ENCODE data around the gene CACNB1.
"Not testable (repeated sequence)": the region's sequence is repeated elsewhere in the genome, so short reads cannot be mapped to it uniquely, and the experiment has no call there.

The CACNB1 gene

DNA sequence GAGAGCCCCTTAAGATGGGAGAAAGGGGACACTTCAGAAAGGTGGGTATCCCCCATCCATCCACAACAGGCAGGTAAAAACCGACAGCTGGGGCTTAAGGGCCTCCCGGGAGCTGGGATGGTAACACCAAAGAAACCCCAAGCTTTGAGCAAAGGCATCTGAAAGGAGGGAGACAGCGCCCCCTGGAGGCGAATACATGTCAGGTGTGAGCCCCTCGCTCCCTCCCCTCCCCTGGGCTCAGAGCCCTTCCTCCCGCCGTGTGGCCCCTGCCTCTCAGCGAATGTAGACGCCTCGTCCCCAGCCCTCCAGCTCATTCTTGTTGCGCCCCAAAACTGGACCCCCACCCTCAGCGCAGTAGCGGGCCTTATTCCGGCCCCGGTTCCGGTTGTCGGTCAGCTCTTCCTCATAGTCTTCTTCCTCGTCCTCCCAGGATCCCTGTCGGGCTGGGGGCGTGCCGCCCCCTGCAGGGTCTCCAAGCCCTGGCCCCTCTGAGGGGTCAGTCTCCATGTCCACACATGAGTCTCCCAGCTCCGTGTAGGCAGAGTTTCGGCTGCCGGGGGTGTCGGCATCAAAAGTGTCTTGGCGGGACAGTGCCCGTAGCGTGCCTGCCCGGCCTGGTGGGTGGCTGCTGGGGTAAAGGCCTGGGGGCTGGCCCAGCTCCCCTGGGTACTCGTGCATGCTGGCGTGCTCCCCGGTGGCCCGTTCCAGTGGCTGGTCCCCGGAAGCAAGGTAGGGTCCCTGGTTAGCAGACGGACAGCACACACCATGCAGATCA is 22.4 kb downstream of the CACNB1 start:
- peak; percentile 63 to 73 for DNase-seq (ENCODE audit: low read depth in 2 of 2)

GRCh38 chr17:39173526-39174274 is 23.8 kb downstream of the CACNB1 start:
- no peak for DNase-seq (ENCODE audit: low read depth in 2 of 2)

DNA sequence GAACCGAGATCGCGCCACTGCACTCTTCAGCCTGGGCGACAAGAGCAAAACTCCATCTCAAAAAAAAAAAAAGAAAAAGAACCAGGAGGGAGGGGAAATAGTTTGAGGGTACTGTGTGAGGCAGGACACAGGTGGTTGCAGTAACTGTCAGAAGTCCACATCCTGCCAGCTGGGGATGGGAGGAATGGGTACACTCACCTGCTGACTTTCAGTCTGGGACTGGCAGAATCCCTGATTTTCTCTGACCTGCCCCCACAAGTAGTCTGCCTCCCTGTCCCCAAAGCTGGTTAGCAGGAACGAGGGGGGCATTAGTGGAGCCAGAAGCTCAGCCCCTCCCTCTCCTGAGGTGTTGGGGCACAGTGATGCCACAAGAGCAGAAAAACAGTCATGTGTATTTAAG is 24.4 kb downstream of the CACNB1 start:
- DNase-seq (ENCODE audit: low read depth in 2 of 2), result no peak

DNA sequence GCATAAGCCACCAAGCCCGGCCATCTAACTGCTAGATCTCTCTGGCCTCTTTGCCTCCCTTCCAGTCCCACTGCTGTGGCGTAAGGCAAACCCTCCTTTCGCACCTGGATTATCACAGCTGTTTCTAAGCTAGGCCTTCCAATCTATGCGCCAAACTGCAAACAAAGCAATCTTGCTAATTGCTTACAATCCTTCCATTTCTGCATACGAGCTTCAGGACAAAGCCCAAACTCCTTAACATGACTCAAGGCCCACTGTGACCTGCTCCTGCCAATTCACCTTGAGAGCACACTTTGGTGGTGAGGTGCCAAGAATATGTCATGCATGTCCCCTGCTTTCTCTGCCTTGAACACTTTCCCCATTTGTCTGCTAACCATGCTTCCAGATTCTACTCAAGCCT is 25.5 kb downstream of the CACNB1 start:
- DNase-seq (ENCODE audit: low read depth in 2 of 2), result no peak

DNA sequence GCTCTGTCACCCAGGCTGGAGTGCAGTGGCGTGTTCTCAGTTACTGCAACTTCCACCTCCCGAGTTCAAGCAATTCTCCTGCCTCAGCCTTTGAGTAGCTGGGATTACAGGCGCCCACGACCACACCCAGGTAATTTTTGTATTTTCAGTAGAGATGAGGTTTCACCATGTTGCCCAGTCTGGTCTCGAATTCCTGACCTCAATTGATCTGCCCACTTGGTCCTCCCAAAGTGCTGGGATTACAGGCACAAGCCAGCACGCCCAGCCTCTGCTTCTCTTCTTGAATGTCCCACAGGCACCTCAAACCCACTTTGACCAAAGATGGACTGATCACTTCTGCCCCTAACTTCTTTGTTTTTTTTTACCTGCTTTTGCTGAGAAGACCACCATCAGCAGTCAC is 26.9 kb downstream of the CACNB1 start:
- no peak for DNase-seq (ENCODE audit: low read depth in 2 of 2)

DNA sequence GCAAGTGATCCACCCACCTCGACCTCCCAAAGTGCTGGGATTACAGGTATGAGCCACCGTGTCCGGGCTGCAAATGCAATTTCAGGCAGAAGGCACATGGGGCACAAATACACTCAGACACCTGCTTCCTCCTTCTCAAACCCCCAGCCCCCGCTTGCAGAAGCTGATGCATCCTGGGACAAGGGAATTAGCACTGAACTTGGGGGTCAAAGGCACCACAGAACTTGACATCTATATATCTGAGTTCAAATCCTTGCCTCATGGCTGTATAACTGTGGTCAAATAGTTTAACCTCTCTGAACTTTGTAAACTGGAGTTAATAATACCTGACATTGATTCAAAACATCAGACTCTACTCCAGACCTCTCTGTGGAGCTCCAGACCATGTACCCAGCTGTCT is 27.4 kb downstream of the CACNB1 start:
- DNase-seq (ENCODE audit: low read depth in 2 of 2), result no peak

GRCh38 chr17:39169518-39169917 is 28.0 kb downstream of the CACNB1 start:
- DNase-seq (ENCODE audit: low read depth in 2 of 2), result no peak

DNA sequence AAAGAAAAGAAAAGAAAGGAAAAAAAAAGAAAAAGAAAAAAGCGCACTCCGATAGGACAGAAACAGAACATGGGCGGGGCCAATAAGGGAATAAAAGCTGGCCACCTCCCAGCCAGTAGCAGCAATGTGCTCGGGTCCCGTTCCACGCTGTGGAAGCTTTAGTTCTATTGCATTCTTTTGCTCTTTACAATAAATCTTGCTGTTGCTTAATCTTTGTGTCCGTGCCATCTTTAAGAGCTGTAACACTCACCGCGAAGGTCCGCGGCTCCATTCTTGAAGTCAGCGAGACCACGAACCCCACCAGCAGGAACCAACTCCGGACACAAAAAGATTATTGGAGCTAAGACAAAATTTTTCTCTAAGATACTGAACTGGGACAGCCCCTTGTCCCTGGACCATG is 28.4 kb downstream of the CACNB1 start:
- DNase-seq (ENCODE audit: low read depth in 2 of 2), result no peak

- not testable (repeated sequence) for DNase-seq (ENCODE audit: low read depth in 2 of 2)
These were observed 29.0 kb downstream of the CACNB1 start for GRCh38 chr17:39168503-39168902.

DNA sequence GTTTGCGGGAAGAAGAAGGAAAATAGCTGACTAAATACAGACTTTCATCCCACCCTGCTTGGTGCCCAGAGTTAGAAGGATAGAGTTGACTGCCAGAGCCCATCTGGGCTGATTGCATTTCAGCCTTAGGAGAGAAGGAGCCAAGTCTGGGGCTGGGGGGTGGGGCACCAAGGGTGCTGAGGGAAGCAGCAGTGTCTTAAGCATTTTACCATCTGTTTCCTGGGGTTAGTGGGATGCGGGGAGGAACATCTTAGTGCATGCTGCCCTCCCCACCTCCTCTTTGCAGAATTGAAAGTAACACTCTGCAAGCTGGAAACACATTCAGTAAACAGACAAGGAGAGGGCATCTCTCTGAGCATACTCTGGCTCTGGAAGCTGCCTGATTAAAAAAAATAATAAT is 30.0 kb downstream of the CACNB1 start:
- no peak for DNase-seq (ENCODE audit: low read depth in 2 of 2)

- DNase-seq (ENCODE audit: low read depth in 2 of 2), result no peak
These were observed 30.8 kb downstream of the CACNB1 start for GRCh38 chr17:39166437-39167335.

GRCh38 chr17:39165841-39166349 is 31.6 kb downstream of the CACNB1 start, which contains the start of gene ARL5C:
TSS of gene ARL5C (minus strand) at chr17:39166161. CDS start at chr17:39165760, 401 bp downstream.
- no peak for DNase-seq (ENCODE audit: low read depth in 2 of 2)

DNA sequence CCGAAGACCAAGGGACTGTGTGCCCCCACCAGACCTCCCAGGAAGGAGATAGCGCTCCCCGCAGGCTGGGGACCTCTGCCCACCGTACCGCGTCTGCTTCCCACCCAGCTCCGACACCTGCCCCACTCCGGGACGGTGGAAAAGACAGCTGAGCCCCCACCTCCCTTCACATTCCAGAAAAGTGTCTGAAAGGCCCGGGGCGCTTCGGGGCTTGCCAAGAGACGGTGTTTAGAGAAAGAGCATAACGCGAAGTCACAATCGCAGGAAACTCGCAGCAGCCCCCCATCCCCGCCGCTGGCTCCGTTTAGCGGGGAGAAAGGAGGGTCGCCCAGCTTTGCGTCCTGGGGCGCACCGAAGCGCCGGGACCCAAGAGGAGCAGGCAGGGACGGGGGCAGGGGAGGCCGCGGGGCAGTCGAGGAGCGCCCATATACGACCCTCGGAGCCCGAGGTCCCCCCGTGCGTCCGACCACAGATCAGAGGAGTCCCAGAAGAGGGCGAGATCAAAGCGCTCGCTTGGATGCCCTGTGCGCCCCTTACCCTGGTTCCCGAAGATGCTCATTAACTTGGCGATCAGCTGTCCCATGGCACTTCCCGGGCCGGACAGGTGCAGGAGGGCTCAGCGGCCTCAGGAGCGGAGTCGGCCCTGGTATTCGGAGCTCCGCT is 32.2 kb downstream of the CACNB1 start:
- no peak for DNase-seq (ENCODE audit: low read depth in 2 of 2)

- peak; percentile 63 to 68 for DNase-seq (ENCODE audit: low read depth in 2 of 2)
These were observed 32.8 kb downstream of the CACNB1 start for GRCh38 chr17:39164675-39165143.

DNA sequence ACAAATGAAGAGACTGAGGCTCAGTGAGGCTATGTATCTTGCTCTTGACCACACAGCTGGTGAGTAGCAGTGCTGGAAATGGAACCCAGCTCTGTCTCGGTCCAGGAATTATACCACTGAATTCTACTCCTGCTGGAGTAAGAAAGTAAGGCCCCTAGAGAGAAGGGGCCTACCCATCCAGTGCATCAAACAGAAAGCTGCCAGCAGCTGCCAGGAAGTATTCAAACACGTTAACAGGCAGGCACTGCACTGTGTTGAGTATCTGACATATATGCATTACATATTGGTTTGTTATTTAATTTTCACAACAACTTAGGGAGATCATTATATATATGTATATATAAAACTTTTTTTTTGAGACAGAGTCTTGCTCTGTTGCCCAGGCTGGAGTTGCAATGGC is 35.5 kb downstream of the CACNB1 start:
- no peak for DNase-seq (ENCODE audit: low read depth in 2 of 2)

DNA sequence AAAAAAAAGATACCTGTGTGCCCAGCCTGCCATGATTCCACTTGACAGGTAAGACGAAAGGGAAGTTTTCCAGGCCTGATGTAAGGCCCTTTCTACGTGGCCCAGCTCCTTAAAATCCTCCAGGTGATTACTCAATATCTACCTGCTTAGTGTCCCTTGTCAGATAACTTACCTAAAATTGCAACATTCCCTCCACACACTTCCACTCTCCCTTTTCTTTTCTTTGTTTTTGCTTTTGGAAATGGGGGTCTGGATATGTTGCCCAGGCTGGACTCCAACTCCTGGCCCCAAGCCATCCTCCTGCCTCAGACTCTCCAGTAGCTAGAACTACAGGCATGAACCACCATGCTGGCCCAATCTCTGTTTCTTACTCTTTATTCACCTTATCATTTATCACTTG is 38.8 kb downstream of the CACNB1 start:
- DNase-seq (ENCODE audit: low read depth in 2 of 2), result no peak

DNA sequence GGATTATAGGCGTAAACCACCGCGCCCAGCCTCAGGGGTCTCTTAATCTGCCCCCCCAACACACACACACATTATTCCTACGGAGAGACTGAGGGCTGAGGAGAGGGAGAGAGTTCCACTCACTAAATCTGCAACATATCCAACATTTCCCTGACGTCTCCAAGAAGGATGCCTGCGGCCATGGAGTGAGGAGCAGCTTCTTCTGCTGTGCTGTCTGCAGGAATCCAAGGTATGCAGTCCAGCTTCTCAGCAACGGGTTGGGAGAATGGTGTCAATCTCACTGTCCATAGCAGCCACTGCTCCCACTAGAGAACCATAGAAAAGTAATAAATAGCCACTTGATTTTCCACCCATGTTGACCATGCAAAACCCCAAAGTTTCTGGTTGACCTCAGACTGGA is 41.0 kb downstream of the CACNB1 start:
- DNase-seq (ENCODE audit: low read depth in 2 of 2), result no peak

DNA sequence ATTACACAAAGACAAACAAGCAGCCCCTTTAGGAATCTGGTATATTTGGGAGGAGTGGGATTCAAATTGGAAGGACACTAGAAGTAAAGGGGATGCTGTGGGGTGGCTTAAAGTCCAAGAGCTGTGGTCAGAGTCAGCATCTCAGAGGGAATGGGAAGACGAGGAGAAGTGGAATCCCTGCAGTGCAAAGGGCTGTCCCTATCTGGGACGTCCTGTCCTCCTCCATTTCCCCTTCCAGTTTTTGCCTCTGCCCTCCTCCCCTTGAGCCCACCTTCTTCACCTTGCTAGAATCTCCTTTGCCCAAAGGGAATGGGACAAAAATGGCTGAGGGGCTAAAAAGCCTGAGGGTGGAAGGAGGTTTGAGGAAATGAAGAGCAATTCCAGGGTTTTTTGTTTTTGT is 41.8 kb downstream of the CACNB1 start:
- no peak for DNase-seq (ENCODE audit: low read depth in 2 of 2)

- DNase-seq (ENCODE audit: low read depth in 2 of 2), result peak; percentile 93 to 94
These were observed 43.8 kb downstream of the CACNB1 start for GRCh38 chr17:39153599-39154051.

DNA sequence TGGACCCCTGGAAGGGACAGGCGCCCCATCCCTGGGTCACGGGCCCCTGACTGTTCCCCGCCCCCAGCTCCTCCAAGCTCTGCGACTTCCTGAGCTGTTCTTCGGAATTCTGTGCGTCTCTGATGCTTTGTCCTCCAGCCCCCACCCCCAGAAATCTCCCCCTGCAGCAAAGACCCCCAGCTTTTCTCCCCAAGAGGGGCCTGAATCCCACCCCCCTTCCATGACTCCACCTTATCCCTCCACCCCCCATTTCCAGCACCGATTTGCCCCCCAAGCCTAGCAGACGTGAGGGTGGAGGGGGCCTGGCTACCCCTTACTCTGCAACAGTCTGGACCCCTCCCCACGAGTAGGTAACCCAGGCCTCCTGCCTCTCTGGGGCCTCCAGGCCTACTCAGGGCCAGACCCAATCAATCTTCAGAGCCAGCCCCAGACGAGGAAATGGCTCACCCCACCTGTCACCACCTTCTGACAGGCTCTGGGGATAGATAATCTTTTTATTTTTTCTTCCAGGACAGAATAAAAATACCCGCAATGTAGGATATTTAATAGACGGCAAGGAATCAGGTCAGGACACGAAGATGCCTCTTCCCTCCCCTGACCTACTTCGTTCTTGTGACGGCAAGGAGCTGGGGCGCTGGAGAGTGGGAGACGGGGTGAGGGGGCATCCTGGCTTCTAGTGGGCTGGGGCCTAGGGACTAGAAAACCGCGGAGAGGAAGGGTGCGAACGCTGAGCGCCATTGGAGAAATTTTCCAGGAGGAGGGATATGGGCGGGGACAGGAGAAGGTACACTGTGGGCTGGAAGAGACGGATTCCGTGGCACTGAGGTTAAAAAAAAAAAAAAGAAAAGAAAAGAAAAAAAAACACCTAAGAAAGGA is 45.3 kb downstream of the CACNB1 start:
- DNase-seq (ENCODE audit: low read depth in 2 of 2), result no peak

Data from activated CD4-positive, alpha-beta T cell treated with anti-CD3 and anti-CD28 coated beads for 24 hours (primary cell).